Endothelial cell of umbilical vein (primary cell): ENCODE results near the gene KHDC1. TPM values are rescaled to one million over a fixed set of nuclear protein-coding genes. Genes with fewer than 3 reads are reported as not detected.

ENCODE experiments used
- BruUV-seq: library from RNA; stranded (reverse); fragments of 400-500 nt; replicated peaks from 2 replicates; lab custom pipeline; 2021; lab: Mats Ljungman, UMichigan
- CTCF ChIA-PET: fragments of 300-600, 350-600 bp; sonication (Branson Sonifier 250); formaldehyde crosslinking; loops from one replicate; lab custom pipeline; 2021; ENCODE audit warnings: antibody characterized with exemption, inconsistent platforms; lab: Charles Lee
- POLR2A ChIA-PET: fragments of 300-600, 350-600 bp; sonication (Branson Sonifier 250); formaldehyde crosslinking; loops from one replicate; lab custom pipeline; 2021; ENCODE audit warnings: antibody characterized with exemption, inconsistent platforms; lab: Charles Lee
- DNase-seq: peaks from one replicate; pipeline ENCODE4 v3.0.0-alpha.2; 2011; ENCODE audit warnings: low read depth, low spot score
- FAIRE-seq: peaks from 2 replicates; lab custom pipeline; 2011; peaks lifted over from hg19 to GRCh38; lab: Jason Lieb, UNC
- H2AFZ ChIP-seq: 2 replicates; pipeline ENCODE4 v1.6.0; 2012; ENCODE audit warnings: low read depth, low read length, control low read depth, inconsistent platforms
- H3K27ac ChIP-seq: 2 replicates; pipeline ENCODE4 v1.5.1; 2011; ENCODE audit warnings: low read depth, mild to moderate bottlenecking, control low read depth, low read length, moderate library complexity; ENCODE audit not compliant: insufficient read depth
- H3K27me3 ChIP-seq, 2 experiments: 2 replicates each; pipeline versions ENCODE4 v1.6.0 to v1.6.1; 2011; ENCODE audit warnings: low read length in 2 of 2, mixed read lengths in 1 of 2; ENCODE audit not compliant: control insufficient read depth in 2 of 2, insufficient read depth in 2 of 2
- H3K36me3 ChIP-seq, 2 experiments: 2 replicates in 1 of 2; 3 replicates in 1 of 2; pipeline ENCODE4 v1.5.1; 2011; ENCODE audit warnings: low read length in 2 of 2, mild to moderate bottlenecking in 1 of 2, moderate library complexity in 1 of 2; ENCODE audit not compliant: control insufficient read depth in 2 of 2, insufficient read depth in 2 of 2; ENCODE audit errors: extremely low read depth in 1 of 2
- H3K4me1 ChIP-seq: 3 replicates; pipeline ENCODE4 v1.5.1; 2011; ENCODE audit warnings: mild to moderate bottlenecking, low read length; ENCODE audit not compliant: control insufficient read depth, insufficient read depth; ENCODE audit errors: extremely low read depth
- H3K4me2 ChIP-seq: 2 replicates; pipeline ENCODE4 v1.6.1; 2011; ENCODE audit warnings: low read length, control low read depth, mixed read lengths; ENCODE audit not compliant: insufficient read depth
- H3K4me3 ChIP-seq, 3 experiments: fragments of 200-600 bp in 1 of 3; sonication (generic), shearing (Covaris generic) in 1 of 3; replicated peaks in 1 of 3; 2 replicates each; pipeline ENCODE4 v1.5.1; 2011 to 2016; ENCODE audit warnings: control low read depth in 3 of 3, low read length in 3 of 3, mild to moderate bottlenecking in 2 of 3, inconsistent platforms in 1 of 3, low read depth in 1 of 3, moderate library complexity in 1 of 3; ENCODE audit not compliant: insufficient read depth in 1 of 3
- H3K79me2 ChIP-seq: 2 replicates; pipeline ENCODE4 v1.6.0; 2012; ENCODE audit warnings: low read length, inconsistent platforms; ENCODE audit not compliant: control insufficient read depth, insufficient read depth
- H3K9ac ChIP-seq: replicated peaks from 2 replicates; pipeline ENCODE3; 2011; ENCODE audit warnings: low read length, control low read depth; ENCODE audit not compliant: insufficient read depth; ENCODE audit errors: extremely low read depth
- H3K9me1 ChIP-seq: replicated peaks from 3 replicates; pipeline ENCODE4 v1.6.0; 2011; ENCODE audit warnings: mild to moderate bottlenecking, low read length; ENCODE audit not compliant: control insufficient read depth, insufficient read depth; ENCODE audit errors: extremely low read depth
- H3K9me3 ChIP-seq: replicated peaks from 2 replicates; pipeline ENCODE4 v1.5.1; 2012; ENCODE audit warnings: low read length, inconsistent platforms; ENCODE audit not compliant: control insufficient read depth, insufficient read depth
- H4K20me1 ChIP-seq: replicated peaks from 2 replicates; pipeline ENCODE3; 2011; ENCODE audit warnings: mild to moderate bottlenecking, low read length; ENCODE audit not compliant: control insufficient read depth, insufficient read depth; ENCODE audit errors: extremely low read depth
- EZH2 ChIP-seq: IDR thresholded peaks from 2 replicates; pipeline ENCODE4 v1.6.1; 2012; ENCODE audit warnings: borderline replicate concordance, low read depth, mild to moderate bottlenecking, moderate library complexity, low read length, inconsistent platforms; ENCODE audit not compliant: severe bottlenecking
- FOS ChIP-seq: IDR thresholded peaks from 2 replicates; pipeline ENCODE4 v1.6.1; 2011; ENCODE audit warnings: mild to moderate bottlenecking, low read length, moderate library complexity, borderline replicate concordance; ENCODE audit not compliant: insufficient read depth
- GATA2 ChIP-seq: IDR thresholded peaks from 2 replicates; pipeline ENCODE4 v1.7.0; 2011; ENCODE audit warnings: low read depth, mild to moderate bottlenecking, moderate library complexity, mixed read lengths, low read length; ENCODE audit not compliant: insufficient read length, insufficient read depth
- JUN ChIP-seq: IDR thresholded peaks from 2 replicates; pipeline ENCODE4 v1.6.1; 2011; ENCODE audit warnings: borderline replicate concordance, low read depth; ENCODE audit not compliant: insufficient read length, insufficient read depth
- MYC ChIP-seq: IDR thresholded peaks from one replicate; pipeline ENCODE4 v1.6.1; 2011; ENCODE audit warnings: mild to moderate bottlenecking, low read depth, low read length
- POLR2A ChIP-seq: IDR thresholded peaks from 2 replicates; pipeline ENCODE4 v1.6.1; 2012; ENCODE audit warnings: low read depth, mild to moderate bottlenecking, control low read depth, low read length
- POLR2AphosphoS5 ChIP-seq: IDR thresholded peaks from 2 replicates; pipeline ENCODE4 v1.6.1; 2012; ENCODE audit warnings: low read depth, mild to moderate bottlenecking, control low read depth, low read length, moderate library complexity; ENCODE audit not compliant: insufficient read depth
- dilution Hi-C: fragments of 300-500 bp; cut with MboI; formaldehyde crosslinking; loops from one replicate; pipeline ENCODE4 v1.15.0; 2019; ENCODE audit warnings: low sequenced_read_pairs; ENCODE audit not compliant: extremely low pct_ligation_motif_present
- intact Hi-C: fragments of 100-400 bp; cut with micrococcal nuclease; formaldehyde crosslinking; loops from one replicate; pipeline ENCODE4 v1.10.0; 2022
- polyA plus RNA-seq, 4 experiments: library from polyadenylated mRNA; depleted of rRNA in 3 of 4; stranded (reverse) in 3 of 4; unstranded in 1 of 4; fragments of >200 nt; gene quantifications; 2 replicates each; pipeline versions ENCODE4 v1.2.1 to v1.2.3, GENCODE V29; 2011 to 2012; ENCODE audit warnings: missing spikeins in 1 of 4
- total RNA-seq: library from RNA; stranded (reverse); gene quantifications from 2 replicates; pipeline ENCODE4 v1.2.3, GENCODE V29; 2021
- TF ChIP-seq, protein P1 (sequence below), 2 donors: IDR thresholded peaks; 1 replicate in 1 of 2; 2 replicates in 1 of 2; pipeline ENCODE4 v1.5.1; 2011; ENCODE audit warnings: low read length in 2 of 2, mild to moderate bottlenecking in 2 of 2, moderate library complexity in 2 of 2, control low read depth in 1 of 2, inconsistent platforms in 1 of 2, low read depth in 1 of 2; ENCODE audit not compliant: insufficient read depth in 1 of 2; ENCODE audit errors: extremely low read depth in 1 of 2
- TF ChIP-seq, protein P2 (sequence below): IDR thresholded peaks from 2 replicates; pipeline ENCODE4 v1.6.1; 2011; ENCODE audit not compliant: insufficient read depth, insufficient read length

The KHDC1 gene
- total and polyA plus RNA-seq, 2 donors (not counting 3 experiments of a cell fraction or from before 2014, with no cell fraction given), result 3.3 to 4.4 TPM

DNA sequence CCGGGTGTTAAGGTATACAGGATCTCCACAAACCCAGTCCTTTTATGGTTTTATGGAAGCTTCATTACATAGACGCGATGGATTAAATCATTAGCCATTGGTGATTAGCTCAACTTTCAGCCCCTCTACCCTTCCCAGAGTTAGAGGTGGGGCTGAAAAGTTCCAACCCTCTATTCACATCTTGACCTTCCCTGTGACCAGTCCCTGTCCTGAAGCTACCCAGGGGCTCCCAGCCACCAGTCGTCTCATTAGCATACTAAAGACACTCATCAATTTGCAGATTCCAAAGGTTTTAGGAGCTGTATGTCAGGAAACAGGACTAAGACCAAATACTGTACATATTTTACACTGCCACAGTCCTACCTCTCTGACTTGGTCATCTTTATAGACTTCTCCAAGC is 58.7 kb downstream of the KHDC1 start:
- FAIRE-seq, result no peak
- no TSS peak for BruUV-seq
- CTCF ChIA-PET, result interaction anchor here (0.7 kb wide), 1 partner anchor 125 kb away, joined by 3 read pairs; no protein-coding TSS in a partner anchor

More for the DNA sequence above, 58.7 kb downstream of the KHDC1 start:
- no peak for TF ChIP-seq JUN
- TF ChIP-seq, protein P1, sequence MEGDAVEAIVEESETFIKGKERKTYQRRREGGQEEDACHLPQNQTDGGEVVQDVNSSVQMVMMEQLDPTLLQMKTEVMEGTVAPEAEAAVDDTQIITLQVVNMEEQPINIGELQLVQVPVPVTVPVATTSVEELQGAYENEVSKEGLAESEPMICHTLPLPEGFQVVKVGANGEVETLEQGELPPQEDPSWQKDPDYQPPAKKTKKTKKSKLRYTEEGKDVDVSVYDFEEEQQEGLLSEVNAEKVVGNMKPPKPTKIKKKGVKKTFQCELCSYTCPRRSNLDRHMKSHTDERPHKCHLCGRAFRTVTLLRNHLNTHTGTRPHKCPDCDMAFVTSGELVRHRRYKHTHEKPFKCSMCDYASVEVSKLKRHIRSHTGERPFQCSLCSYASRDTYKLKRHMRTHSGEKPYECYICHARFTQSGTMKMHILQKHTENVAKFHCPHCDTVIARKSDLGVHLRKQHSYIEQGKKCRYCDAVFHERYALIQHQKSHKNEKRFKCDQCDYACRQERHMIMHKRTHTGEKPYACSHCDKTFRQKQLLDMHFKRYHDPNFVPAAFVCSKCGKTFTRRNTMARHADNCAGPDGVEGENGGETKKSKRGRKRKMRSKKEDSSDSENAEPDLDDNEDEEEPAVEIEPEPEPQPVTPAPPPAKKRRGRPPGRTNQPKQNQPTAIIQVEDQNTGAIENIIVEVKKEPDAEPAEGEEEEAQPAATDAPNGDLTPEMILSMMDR (IDR thresholded peaks at IDR 0.05; ENCODE audit: extremely low read depth in 1 of 2, insufficient read depth in 1 of 2, low read depth in 1 of 2, low read length in 2 of 2), result no peak
- no peak for TF ChIP-seq FOS
- no peak for TF ChIP-seq POLR2A
- TF ChIP-seq MYC, result no peak
- TF ChIP-seq GATA2, result no peak
- no peak for TF ChIP-seq POLR2AphosphoS5
- TF ChIP-seq EZH2, result no peak
- TF ChIP-seq, protein P2, sequence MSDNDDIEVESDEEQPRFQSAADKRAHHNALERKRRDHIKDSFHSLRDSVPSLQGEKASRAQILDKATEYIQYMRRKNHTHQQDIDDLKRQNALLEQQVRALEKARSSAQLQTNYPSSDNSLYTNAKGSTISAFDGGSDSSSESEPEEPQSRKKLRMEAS, result no peak
- no peaks in the 10 kb centered on the region for H4K20me1 ChIP-seq
- no peak overlapping the region for H3K27ac ChIP-seq
- POLR2A ChIA-PET, result no interaction called here
- no peak overlapping the region for H3K9ac ChIP-seq
- peaks cover 0 to 1% of the 10 kb centered on the region in 2 experiments for H3K27me3 ChIP-seq
- no peaks in the 10 kb centered on the region for H3K9me3 ChIP-seq
- no peaks in the 10 kb centered on the region for H3K36me3 ChIP-seq
- no peak overlapping the region for H2AFZ ChIP-seq
- dilution Hi-C loops (no loop called here), intact Hi-C loops (no loop called here)
- no peak overlapping the region for H3K4me2 ChIP-seq
- H3K4me1 ChIP-seq, result no peaks in the 10 kb centered on the region
- no peaks in the 10 kb centered on the region for H3K79me2 ChIP-seq
- H3K4me3 ChIP-seq, result no peak overlapping the region
- H3K9me1 ChIP-seq, result no peaks in the 10 kb centered on the region
- no peak for DNase-seq
